PC-3 (cell line): ENCODE data around the gene ERBB2. TPM values are rescaled to one million over a fixed set of nuclear protein-coding genes. Genes with fewer than 3 reads are reported as not detected.

Source experiments
- ATAC-seq: fragments of 200-7000 bp; cut with Tn5 transposase; 2 replicates; pipeline ENCODE4 v1.9.1; 2020; ENCODE audit warnings: mild to moderate bottlenecking, moderate library complexity
- BruUV-seq: library from RNA; stranded (reverse); fragments of 400-500 nt; replicated peaks from 2 replicates; lab custom pipeline; 2021; lab: Mats Ljungman, UMichigan
- CTCF ChIA-PET: fragments of 300-600 bp; sonication (Branson Sonifier 250); formaldehyde crosslinking; loops from one replicate; lab custom pipeline; 2022; ENCODE audit warnings: antibody characterized with exemption; lab: Charles Lee
- POLR2A ChIA-PET: fragments of 300-600 bp; sonication (Branson Sonifier 250); formaldehyde crosslinking; loops from one replicate; lab custom pipeline; 2022; ENCODE audit warnings: antibody characterized with exemption; ENCODE audit not compliant: unreplicated experiment; lab: Charles Lee
- DNase-seq: peaks from one replicate; pipeline ENCODE4 v3.0.0-alpha.2; 2015
- H2AFZ ChIP-seq: fragments of 300-600 bp; sonication (generic); 2 replicates; pipeline ENCODE4 v1.6.0; 2016; ENCODE audit warnings: antibody characterized with exemption, low read length
- H3F3A ChIP-seq: fragments of 300-600 bp; sonication (generic); one replicate; pipeline ENCODE4 v1.6.0; 2017; ENCODE audit warnings: antibody characterized with exemption, low read length, control low read depth, mild to moderate bottlenecking; ENCODE audit not compliant: unreplicated experiment
- H3K27ac ChIP-seq: fragments of 300-600 bp; sonication (generic); 2 replicates; pipeline ENCODE4 v1.5.1; 2016; ENCODE audit warnings: mild to moderate bottlenecking, low read length
- H3K27me3 ChIP-seq: fragments of 300-600 bp; sonication (generic); 2 replicates; pipeline ENCODE4 v1.6.1; 2016; ENCODE audit warnings: low read length, mixed read lengths
- H3K36me3 ChIP-seq: fragments of 300-600 bp; sonication (generic); 2 replicates; pipeline ENCODE4 v1.6.1; 2016; ENCODE audit warnings: low read depth, mixed run types, low read length, mixed read lengths
- H3K4me1 ChIP-seq: fragments of 300-600 bp; sonication (generic); 2 replicates; pipeline ENCODE4 v1.5.1; 2016; ENCODE audit warnings: low read length; ENCODE audit not compliant: insufficient read depth
- H3K4me2 ChIP-seq: fragments of 300-600 bp; sonication (generic); 2 replicates; pipeline ENCODE4 v1.6.0; 2016; ENCODE audit warnings: low read length
- H3K4me3 ChIP-seq: fragments of 300-600 bp; sonication (generic); 2 replicates; pipeline ENCODE4 v1.5.1; 2016; ENCODE audit warnings: mild to moderate bottlenecking, low read length, mixed read lengths
- H3K79me2 ChIP-seq: fragments of 300-600 bp; sonication (generic); 2 replicates; pipeline ENCODE4 v1.6.1; 2017; ENCODE audit warnings: low read length, mixed read lengths
- H3K9ac ChIP-seq: fragments of 300-600 bp; sonication (generic); 2 replicates; pipeline ENCODE4 v1.6.0; 2016; ENCODE audit warnings: mild to moderate bottlenecking, low read length
- H3K9me2 ChIP-seq: fragments of 300-600 bp; sonication (generic); replicated peaks from 2 replicates; pipeline ENCODE4 v1.6.1; 2016; ENCODE audit warnings: mixed run types, low read length, mixed read lengths
- H3K9me3 ChIP-seq: fragments of 300-600 bp; sonication (generic); 2 replicates; pipeline ENCODE4 v1.6.1; 2016; ENCODE audit warnings: low read length, mixed read lengths
- H4K20me1 ChIP-seq: fragments of 300-600 bp; sonication (generic); 2 replicates; pipeline ENCODE4 v1.6.1; 2016; ENCODE audit warnings: low read length, mixed read lengths
- CTCF ChIP-seq: fragments of 300-600 bp; sonication (generic); conservative IDR thresholded peaks from 2 replicates; pipeline ENCODE4 v1.5.1; 2017; ENCODE audit warnings: antibody characterized with exemption, low read depth, mild to moderate bottlenecking, low read length
- EZH2 ChIP-seq: fragments of 300-600 bp; sonication (generic); IDR thresholded peaks from one replicate; pipeline ENCODE4 v1.6.1; 2017; ENCODE audit warnings: antibody characterized with exemption, mild to moderate bottlenecking, low read length; ENCODE audit not compliant: unreplicated experiment
- EZH2phosphoT487 ChIP-seq: fragments of 300-600 bp; sonication (generic); IDR thresholded peaks from 2 replicates; pipeline ENCODE4 v1.6.1; 2018; ENCODE audit warnings: mild to moderate bottlenecking, antibody characterized with exemption, low read length, borderline replicate concordance
- intact Hi-C: fragments of 100-400 bp; cut with micrococcal nuclease; formaldehyde crosslinking; loops from 2 replicates; pipeline ENCODE4 v1.9.0; 2023
- total RNA-seq: library from RNA; depleted of rRNA; stranded (reverse); fragments of >200 nt; gene quantifications from 2 replicates; pipeline ENCODE4 v1.2.3, GENCODE V29; 2014

ERBB2 gene
- total RNA-seq, 1 experiment from 2014 or later, result 36.2 TPM

DNA sequence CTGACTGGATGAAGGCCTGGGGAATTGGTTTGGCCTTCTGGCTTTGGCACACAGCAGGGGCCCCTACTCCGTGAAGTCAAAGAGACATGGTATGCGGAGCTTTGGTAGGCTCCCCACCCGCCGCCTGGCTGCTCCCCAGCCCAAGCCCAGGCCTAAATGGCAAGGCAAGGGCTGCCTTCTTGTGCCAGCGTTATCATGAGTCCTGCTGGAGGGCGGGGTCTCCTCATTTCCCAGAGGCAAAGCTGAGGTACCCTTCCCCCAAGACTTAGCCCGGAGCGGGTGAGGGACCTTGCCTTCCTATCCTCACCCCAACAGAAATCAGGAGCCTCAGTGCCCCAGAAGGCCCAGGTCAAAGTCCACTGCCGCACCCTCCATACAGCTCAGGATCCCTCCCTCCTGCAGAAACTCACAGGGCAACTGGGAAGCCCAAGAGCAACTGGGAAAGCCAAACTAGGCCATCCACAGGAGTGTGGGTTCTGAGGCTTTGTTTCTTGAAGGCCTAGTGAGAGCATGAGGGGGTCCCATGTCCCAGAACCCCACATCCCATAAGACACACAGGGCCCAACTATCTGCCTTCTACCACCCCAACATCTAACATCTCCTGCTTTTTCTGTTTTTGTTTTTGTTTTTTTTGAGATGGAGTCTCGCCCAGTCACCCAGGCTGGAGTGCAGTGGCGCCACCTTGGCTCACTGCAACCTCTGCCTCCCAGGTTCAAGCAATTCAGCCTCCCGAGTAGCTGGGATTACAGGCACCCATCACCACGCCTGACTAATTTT, 21.3 kb upstream of the ERBB2 start:
- intact Hi-C loops, result no loop called here
- Histone ChIP-seq H3K9me3 (no peaks in the 10 kb centered on the region), H4K20me1 (no peaks in the 10 kb centered on the region), H3K9ac (no peak overlapping the region), H3K36me3 (no peaks in the 10 kb centered on the region), H3K79me2 (no peaks in the 10 kb centered on the region), H3K4me1 (peaks cover 11% of the 10 kb centered on the region; the same call in 1 of the 2 replicates), H3K4me3 (no peak overlapping the region), H3F3A (no peaks in the 10 kb centered on the region), H3K9me2 (no peaks in the 10 kb centered on the region), H3K27ac (no peak overlapping the region), H3K27me3 (no peaks in the 10 kb centered on the region), H3K4me2 (no peak overlapping the region), H2AFZ (no peak overlapping the region)
- no TSS peak for BruUV-seq
- POLR2A ChIA-PET, result no interaction called here
- no peak for ATAC-seq
- no peak for TF ChIP-seq EZH2phosphoT487
- TF ChIP-seq CTCF, result no peak
- TF ChIP-seq EZH2, result no peak
- DNase-seq, result no peak
- CTCF ChIA-PET, result no interaction called here

- no peak for DNase-seq
- no peak for ATAC-seq
- Histone ChIP-seq H3K9ac (no peak overlapping the region), H3K4me1 (peaks cover 8% of the 10 kb centered on the region; the same call in 1 of the 2 replicates), H3K27me3 (no peaks in the 10 kb centered on the region), H4K20me1 (no peaks in the 10 kb centered on the region), H3K79me2 (no peaks in the 10 kb centered on the region), H3K27ac (no peak overlapping the region), H3F3A (no peaks in the 10 kb centered on the region), H3K9me2 (no peaks in the 10 kb centered on the region), H3K9me3 (no peaks in the 10 kb centered on the region), H3K4me3 (no peak overlapping the region), H3K36me3 (no peaks in the 10 kb centered on the region), H3K4me2 (no peak overlapping the region), H2AFZ (no peak overlapping the region)
- intact Hi-C loops, result no loop called here
- ChIA-PET CTCF (no interaction called here), POLR2A (no interaction called here)
- no TSS peak for BruUV-seq
- TF ChIP-seq EZH2phosphoT487 (no peak), CTCF (no peak), EZH2 (no peak)
Observed at GRCh38 chr17:39679521-39680192, 20.2 kb upstream of the ERBB2 start.
